ENCODE data around the gene IFI30. TPM values are rescaled to one million over a fixed set of nuclear protein-coding genes. Genes with fewer than 3 reads are reported as not detected.

Gene IFI30
- total RNA-seq, 1 donor from 2014 or later, result 35.1 TPM

- peaks cover 13% of the 10 kb centered on the region for H3K27me3 ChIP-seq
- peaks cover 7 to 15% of the 10 kb centered on the region in 2 donors for H3K4me1 ChIP-seq
- no peaks in the 10 kb centered on the region for H3K36me3 ChIP-seq
- no peak for TF ChIP-seq CTCF (IDR thresholded peaks at IDR 0.05)
- peak overlapping the region; percentile 44 to 54 for H3K4me3 ChIP-seq
- DNase-seq (ENCODE audit: low spot score in 2 of 2), result no peak
- no peaks in the 10 kb centered on the region for H3K9me3 ChIP-seq
- no peak overlapping the region for H3K27ac ChIP-seq
- intact Hi-C loops (cut with DNase I), result loop anchor here (1.0 to 2.0 kb wide), 3 partner anchors 19 to 72 kb away; partner anchors contain the start of gene RAB3A
Measured at GRCh38 chr19:18223860-18224524, 50.4 kb downstream of the IFI30 start.

- Histone ChIP-seq H3K27ac (no peak overlapping the region), H3K27me3 (peaks cover 16% of the 10 kb centered on the region), H3K4me1 (peaks cover 7 to 15% of the 10 kb centered on the region in 2 donors), H3K36me3 (no peaks in the 10 kb centered on the region), H3K9me3 (no peaks in the 10 kb centered on the region), H3K4me3 (peak overlapping the region; percentile 44 to 54)
- DNase-seq (ENCODE audit: low spot score in 2 of 2), result peak; percentile 87 to 99
- TF ChIP-seq CTCF (IDR thresholded peaks at IDR 0.05), result no peak
- intact Hi-C loops (cut with DNase I), result loop anchor here (1.0 to 2.0 kb wide), 3 partner anchors 20 to 72 kb away; partner anchors contain the start of gene RAB3A
Measured at GRCh38 chr19:18224525-18225354, 51.1 kb downstream of the IFI30 start.

GRCh38 chr19:18225355-18225701, 51.7 kb downstream of the IFI30 start:
- Histone ChIP-seq H3K27ac (no peak overlapping the region), H3K4me3 (peak overlapping the region; percentile 44 to 54), H3K4me1 (peaks cover 7 to 15% of the 10 kb centered on the region in 2 donors), H3K36me3 (no peaks in the 10 kb centered on the region), H3K27me3 (peaks cover 16% of the 10 kb centered on the region), H3K9me3 (no peaks in the 10 kb centered on the region)
- TF ChIP-seq CTCF (IDR thresholded peaks at IDR 0.05), result no peak
- intact Hi-C loops (cut with DNase I), result loop anchor here (2.0 kb wide), 1 partner anchor 21 kb away; the partner anchor contains the start of gene RAB3A
- no peak for DNase-seq (ENCODE audit: low spot score in 2 of 2)

GRCh38 chr19:18225702-18226468, 52.3 kb downstream of the IFI30 start, which contains the start of gene PDE4C:
TSS of gene PDE4C (minus strand) at chr19:18226438. CDS start at chr19:18226415, 23 bp downstream.
- H3K4me1 ChIP-seq, result peaks cover 7 to 15% of the 10 kb centered on the region in 2 donors
- no peak within 1 kb of the TSS for H3K27ac ChIP-seq
- no peak for TF ChIP-seq CTCF (IDR thresholded peaks at IDR 0.05)
- DNase-seq (ENCODE audit: low spot score in 2 of 2), result no peak
- H3K9me3 ChIP-seq, result no peaks in the 10 kb centered on the region
- no peaks in the 10 kb centered on the region for H3K36me3 ChIP-seq
- intact Hi-C loops (cut with DNase I), result loop anchor here (2.0 kb wide), 1 partner anchor 21 kb away; the partner anchor contains the start of gene RAB3A
- H3K4me3 ChIP-seq, result peak within 1 kb of the TSS in 1 of 2 donors; percentile 54
- peaks cover 16% of the 10 kb centered on the region for H3K27me3 ChIP-seq

Measured in ascending aorta (tissue), 2 donors.